HG02588 (cell line): ENCODE measurements around the gene RTTN.

Experiments
- ATAC-seq: cut with Tn5 transposase; IDR thresholded peaks from one replicate; pipeline ENCODE4 v1.9.1; 2021; ENCODE audit warnings: mild to moderate bottlenecking, moderate library complexity; ENCODE audit not compliant: unreplicated experiment

Gene RTTN

DNA sequence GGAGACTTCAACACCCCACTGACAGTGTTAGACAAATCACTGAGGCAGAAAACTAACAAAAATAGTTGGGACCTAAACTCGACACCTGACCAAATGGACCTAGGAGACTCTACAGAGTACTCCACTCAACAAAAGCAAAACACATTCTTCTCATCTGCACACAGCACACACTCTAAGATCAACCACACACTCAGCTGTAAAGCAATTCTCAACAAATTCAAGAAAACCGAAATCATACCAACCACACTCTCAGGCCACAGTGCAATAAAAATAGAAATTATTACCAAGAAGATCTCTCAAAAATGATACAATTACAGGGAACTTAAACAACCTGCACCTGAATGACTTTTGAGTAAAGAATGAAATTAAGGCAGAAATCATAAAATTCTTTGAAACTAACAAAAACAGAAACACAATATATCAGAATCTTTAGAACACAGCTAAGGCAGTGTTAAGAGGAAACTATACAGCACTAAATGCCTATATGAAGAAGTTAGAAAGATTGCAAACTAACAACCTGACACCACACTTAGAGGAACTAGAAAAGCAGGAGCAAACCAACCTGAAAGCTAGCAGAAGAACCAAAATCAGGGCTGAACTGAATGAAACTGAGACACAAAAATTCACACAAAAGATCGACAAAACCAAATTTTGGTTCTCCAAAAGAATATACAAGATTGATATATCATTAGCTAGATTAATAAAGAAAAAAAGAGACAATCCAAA lies 46.3 kb downstream of the RTTN start:
- ATAC-seq, result peak; percentile 86

DNA sequence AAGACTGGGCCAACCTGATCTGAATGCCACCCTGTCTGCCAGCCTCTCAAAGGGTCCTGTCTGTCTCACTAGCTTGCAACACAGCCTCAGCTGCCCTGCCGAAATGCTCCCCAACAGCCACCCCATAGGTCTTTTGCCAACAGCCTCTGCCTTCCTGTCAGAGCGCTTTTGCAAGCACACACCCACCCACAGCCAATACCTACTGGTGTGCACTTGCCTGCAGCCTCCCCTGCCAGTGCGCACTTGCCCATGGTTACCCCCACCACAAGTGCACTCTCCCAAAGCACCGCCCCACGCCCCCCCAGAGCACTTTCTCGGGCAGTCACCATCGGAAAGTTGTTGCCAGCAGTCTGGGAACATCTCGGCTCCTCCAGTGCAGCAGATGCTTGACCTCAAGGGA lies 48.6 kb downstream of the RTTN start:
- no peak for ATAC-seq

DNA sequence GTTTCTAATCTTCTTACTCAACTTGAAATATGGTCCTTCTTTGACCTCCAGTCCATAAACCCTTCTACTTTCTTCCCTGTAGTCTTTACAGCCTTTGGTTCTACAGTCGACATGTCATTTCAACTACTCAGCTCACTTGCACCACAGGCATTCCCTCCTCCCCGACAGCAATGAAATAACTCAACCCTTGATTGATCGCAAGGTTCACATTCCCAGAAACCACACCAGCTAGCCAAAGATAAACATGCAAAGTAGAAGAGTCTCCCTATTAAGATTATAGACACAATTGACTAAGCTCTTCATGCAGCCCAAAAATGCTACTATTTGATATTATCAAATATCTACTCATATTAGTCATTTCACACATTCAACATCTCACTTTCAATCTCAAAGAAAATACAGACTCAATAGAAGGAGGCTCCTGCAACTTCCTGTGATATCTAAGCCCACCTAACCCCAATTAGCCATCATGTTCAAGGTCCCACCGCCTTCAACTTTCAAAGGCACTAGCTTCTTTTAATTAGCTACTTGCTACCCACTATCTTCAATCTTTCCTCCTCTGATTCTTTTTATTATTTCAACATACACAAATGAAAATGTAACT lies 50.8 kb downstream of the RTTN start:
- ATAC-seq, result no peak

DNA sequence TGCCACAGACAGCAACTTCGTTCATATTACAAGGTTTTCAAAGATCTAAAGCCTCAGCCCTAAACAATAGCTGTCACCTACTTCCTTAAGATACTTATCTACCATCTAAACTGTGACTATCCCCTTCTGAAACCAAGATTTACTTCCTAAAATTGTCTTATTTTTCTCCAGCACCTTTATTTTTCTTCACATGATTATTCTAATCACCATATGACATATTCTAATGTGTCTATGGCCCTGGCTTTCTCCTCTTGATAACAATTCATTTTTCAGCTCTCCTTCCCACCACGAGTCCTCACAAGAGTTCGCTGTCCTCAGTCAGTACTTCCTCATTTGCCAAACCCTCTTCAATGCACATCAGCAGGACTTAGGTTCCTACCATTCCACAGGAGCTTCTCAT lies 53.9 kb downstream of the RTTN start:
- ATAC-seq, result no peak

DNA sequence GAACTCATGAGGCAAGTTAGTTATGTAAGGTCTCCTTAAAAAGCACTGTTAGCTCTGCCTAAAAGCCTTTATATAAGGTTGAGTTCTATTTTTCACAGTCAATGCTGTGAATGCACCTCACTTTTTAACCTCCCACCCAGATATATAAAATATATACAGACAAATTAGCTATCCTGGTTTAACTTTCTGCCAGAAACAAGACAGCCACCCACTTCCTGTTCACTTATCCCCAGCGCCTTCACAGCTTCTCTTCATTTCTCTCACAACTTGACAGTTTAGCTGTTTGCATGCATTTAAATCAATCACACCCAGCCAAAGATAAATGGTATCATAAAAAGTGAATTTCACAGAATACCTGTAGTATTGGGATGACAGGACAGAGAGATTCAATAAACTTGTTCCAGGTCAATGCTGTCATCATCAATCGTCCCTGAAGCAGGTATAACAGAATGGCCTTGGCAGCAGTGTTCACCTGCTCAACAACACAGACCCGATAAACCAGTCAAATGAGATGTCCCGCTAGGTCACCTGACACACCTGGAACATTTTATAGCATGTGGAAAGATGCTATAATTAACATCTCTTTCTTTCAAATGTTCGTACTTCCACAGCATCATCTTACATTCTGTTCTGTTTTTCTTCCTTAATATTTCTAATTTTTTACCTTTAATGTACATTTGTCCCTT lies 55.7 kb downstream of the RTTN start:
- no peak for ATAC-seq

DNA sequence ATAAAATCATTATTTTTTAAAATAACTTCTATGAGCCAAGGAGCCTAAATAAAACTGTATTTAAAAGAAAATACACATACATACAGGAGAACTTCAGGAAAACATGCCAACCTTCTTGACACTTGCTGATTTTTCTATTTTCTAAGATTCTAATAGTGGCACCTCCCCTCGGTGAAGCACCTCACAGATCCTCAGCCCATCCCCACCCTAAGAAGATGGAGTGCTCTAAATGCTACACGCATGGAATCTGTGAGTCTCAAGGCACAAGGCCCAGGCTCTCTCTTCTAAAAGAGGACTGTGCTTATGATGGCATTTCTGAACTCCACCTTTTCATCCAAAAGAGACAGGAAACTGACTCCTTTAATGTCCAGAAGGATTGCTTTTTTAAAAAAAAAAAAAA lies 56.3 kb downstream of the RTTN start:
- ATAC-seq, result no peak

DNA sequence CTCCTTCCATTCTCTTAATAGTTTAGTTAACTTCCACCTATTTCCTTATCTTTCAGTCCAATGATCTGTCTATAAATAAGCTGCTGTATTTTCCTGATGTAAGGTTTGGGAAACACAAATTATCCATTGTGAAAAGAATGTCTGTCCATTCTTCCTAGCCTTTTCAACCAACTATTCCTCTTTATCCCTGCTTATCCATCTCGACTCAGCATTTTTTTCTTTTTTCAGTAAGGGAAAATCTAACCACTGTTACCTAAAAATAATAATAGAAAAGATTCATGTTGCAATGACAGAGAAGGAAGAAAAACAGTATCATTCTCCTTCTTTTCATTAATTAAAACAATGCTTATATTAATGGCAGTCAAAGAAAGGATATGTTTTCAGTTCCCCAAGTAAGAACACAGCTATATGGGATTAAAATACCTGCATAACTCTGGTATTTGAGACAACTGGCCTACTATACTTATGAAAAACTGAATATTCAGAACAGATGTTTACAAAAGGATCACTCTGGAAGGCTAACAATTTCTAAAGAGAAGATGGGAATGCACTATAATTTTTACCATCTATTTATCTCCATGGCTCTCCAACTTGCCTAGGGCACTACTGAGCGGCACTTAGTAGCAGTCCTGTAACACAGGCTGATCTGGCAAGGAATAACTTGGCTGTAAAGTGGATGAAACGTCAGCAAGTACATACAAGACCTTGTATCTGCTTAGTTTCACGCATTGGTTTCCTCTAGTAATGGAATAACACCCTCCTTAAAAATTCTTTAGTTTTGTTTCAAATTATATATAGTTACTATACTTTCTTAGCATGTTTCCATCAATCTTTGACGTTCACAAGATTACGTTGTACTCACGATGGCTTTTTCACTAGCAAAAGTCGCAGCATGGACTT lies 57.2 kb downstream of the RTTN start:
- no peak for ATAC-seq

DNA sequence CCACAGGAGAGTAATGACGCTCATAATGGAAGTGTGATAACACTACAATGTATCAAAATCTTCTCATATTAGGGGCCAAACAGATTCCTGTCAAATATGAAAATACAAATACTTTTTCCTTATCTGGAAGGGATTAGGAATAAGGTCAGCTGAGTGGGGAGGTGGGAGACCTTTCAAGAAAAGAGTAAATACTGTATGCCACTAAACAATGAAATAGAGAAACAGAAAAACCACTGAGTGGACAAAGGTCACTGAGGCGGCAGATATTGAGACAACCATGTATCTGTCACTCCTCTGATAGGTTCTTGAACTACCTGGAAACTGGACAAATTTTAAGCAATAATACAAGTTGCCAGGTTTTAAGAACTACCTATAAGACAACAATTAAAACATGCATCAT lies 59.3 kb downstream of the RTTN start:
- no peak for ATAC-seq

DNA sequence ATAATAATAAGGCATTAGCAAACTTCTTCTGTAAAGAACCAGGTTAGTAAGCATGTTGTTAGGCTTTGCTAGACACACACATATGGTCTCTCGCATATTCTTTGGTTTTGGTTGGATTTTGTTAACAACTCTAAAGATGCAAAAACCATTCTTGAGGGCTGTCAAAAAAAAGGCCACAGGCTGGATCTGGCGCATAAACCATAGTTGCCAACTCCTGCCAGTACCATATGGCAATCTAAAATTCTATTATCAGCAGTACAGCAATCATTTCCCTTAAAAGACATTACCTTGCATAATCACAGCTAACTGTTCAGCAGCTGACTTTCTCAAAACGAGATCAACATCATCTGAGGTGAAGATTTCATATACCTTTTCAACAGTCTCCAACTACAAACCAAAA lies 63.5 kb downstream of the RTTN start:
- ATAC-seq, result no peak

DNA sequence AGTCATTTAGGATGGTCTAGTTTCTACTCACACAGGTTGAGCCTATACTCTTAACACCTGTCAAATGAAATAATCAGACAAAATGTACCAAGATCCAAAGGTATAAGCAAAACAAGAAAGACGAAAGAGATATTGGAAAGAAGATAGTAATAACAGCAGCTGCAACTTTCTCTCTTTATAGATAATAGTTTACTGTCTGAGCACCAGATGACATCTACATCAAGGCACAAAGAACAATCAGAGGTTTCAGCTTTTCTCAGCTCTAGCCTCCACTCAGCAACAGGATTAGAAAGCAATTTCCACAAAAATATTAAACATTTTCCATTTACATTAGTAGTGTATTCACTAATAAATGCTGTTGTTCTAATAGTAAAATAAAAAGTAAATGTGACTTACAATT lies 66.3 kb downstream of the RTTN start:
- no peak for ATAC-seq

DNA sequence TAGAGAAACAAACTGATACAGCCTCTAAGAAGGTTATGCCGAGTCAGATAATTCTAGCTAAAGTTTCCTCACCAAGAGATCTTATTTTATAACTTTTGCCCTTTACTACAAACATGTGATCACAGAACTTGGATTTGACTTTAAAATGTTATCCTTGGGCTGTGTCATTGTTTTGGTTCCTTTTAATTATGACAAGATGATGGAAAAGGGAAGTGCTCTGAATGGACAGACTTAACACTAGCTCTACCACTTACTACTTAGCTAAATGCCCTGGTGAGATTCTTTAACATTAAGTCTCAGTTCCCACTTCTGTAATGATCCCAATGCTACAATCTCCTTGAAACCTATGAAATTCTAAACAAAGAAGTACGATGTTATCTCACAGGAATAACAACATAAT lies 69.9 kb downstream of the RTTN start:
- ATAC-seq, result no peak

DNA sequence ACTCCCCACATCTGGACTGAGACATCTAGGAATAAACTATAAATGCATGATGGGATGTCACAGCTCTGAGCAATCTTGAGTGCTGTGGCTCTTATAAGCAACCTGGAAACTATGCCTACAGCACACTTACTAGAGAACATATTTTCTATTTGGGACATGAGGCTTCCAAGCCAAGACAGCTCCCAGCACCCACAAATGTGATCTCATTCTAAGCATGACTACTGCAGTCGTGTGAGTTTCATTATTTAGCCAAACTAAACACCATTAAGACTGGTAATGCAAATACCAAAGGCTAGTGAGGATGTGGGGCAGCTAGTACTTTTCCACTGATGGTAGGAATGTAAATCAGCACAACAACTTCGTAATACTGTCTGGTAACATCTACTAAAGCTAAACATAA lies 72.5 kb downstream of the RTTN start:
- ATAC-seq, result no peak

DNA sequence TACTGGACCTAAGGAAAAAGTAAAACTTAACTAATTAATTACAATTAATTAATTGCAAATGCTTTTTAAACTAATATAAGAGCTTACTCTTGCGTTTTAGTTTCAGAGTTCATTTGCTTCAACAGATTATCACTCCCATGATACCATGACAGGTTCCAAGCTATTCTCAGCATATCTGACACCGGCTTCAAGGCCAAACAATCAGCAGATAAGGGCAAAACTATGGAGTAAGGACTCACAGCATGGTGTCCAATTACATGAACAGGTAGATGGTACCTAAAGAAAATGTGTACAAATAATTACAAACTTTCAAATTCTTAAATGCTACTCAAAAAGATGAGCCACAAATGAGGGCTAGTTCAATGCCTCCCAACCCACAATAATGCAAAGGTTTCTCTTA lies 77.2 kb downstream of the RTTN start:
- no peak for ATAC-seq

DNA sequence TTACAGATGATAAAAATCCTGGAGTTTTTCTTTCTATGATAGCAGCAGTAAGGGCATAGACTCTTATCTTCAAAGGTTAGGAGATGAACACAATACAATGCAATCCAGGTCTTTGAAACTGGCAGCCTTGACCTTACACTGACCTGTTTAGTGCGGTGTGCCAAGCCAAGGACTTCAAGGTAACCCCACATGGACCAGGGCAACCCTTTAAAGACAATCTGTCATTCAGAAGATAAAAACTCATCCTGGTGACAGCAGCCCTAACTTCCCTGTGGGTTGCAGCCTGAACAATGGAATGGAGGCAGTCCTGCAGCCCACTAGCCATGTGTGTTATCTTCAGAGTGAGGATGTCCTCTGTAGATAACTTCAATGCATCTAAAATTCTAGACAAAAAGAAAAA lies 78.1 kb downstream of the RTTN start:
- no peak for ATAC-seq

DNA sequence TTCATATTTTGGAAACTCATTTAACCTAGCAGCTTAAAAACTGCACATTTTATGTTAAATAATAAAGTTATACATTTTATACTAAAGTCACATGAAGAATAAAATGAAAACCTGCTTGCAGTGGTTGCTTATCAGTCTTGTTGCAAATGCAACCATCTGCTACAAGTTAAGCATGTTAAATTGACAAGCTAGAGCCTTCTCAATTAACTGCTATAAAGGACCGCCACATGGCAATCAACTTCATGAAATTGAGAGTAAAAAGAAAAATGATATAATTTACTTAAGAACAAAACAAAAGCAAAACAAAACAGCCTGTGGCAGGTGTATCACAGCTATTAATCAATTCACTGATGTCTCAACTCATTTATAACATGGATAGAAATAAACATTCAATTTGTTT lies 78.7 kb downstream of the RTTN start:
- ATAC-seq, result no peak

DNA sequence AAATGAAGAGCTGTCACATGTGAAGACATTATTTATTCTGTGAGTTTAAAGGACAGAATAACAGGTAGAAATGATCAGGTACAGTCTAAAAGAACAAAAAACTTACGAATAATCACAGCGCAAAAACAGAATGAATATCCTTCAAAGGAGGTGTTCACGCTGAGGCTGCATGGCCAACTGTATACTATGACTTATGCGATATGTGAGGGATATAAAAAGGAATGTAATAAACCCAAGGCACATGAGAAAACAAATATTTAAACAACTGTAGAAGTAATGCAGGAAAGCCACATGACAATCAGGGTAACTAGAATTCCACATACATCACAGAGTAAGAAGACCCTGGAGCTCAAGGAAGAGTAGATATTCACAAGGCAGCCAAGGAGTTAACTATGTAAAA lies 81.3 kb downstream of the RTTN start:
- ATAC-seq, result no peak

DNA sequence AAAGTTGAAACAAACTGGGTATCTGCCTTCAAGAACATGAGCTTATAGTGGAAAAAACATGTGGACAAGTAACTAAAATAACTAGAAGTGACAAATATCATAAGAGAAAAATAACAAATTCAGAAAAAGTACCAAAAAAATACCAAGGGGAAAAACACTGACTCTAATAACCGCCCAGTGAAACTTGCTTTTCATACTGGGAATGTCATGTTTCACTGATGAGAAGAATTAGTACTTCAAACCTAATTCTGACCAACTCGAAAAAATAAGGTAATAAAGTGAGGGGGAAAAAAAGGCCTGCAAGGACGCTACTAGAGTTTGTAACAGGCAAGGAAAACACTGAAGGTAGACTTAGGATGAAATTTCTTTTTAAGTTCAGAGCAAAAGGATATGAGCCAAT lies 83.6 kb downstream of the RTTN start:
- ATAC-seq, result no peak

DNA sequence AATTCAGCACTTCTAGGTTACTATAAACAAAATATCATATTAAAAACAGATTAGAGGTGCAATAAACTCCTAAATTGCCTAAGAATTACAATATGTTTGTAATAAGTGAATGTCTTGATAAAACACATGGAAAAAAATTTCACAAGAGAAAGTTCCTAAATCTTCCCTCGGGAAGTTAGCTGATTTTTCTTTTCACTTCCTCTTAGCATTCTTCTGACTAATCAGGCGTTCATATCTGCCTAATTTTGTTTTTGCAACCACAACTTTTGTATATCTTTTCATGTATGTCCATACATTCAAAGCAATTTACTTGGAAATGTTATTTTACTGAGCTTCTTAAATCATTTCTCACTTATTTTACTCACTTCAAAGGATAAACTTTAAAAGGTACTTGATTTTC lies 88.5 kb downstream of the RTTN start:
- ATAC-seq, result no peak

DNA sequence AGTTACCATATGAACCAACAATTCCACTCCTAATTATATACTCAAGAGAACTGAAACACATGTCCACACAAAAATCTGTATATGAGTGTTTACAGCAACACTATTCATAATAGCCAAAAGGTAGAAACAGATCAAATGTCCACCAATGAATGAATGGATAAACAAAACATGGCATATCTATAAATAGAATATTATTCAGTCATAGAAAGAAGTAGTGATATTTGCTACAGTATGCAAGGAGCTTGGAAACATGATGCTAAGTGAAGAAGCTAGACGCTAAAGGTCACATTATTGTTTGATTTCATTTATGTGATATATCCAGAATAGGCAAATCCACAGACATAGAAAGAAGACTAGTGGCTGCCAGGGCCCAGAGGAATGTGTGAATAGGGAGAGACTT lies 92.0 kb downstream of the RTTN start:
- ATAC-seq, result no peak

DNA sequence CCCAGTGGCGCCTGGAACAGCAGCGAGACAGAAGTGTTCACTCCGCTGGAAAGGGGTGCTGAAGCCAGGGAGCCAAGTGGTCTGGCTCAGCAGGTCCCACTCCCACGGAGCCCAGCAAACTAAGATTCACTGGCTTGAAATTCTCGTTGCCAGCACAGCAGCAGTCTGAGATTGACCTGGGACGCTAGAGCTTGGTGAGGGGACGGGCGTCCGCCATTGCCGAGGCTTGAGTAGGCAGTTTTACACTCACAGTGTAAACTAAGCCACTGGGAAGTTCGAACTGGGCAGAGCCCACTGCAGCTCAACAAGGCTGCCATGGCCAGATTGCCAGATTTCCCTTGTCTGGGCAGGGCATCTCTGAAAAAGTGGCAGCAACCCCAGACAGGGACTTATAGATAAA lies 94.8 kb downstream of the RTTN start:
- ATAC-seq, result no peak

DNA sequence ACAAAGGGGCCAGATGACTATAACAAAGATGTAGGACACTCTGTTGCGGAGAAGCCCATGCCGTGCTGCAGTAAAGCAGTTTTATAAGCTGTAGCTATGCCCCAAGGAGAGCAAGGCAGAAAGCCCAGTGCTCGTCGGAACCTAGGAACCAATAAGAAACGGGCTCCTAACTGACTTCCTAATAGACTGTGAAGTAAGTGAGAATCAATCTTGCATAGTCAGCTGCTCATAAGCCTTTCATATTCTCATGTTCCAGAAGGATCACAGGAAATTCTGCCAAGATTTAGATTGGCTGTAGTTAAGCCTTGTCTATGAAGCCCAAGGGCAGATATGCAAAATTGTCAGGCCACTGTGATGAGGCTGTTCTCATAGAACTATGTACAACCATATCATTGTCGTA lies 98.4 kb downstream of the RTTN start:
- ATAC-seq, result no peak
